ENCODE measurements around the gene IRAK2. TPM values are rescaled to one million over a fixed set of nuclear protein-coding genes. Genes with fewer than 3 reads are reported as not detected.
"Not testable (repeated sequence)": the region's sequence is repeated elsewhere in the genome, so short reads cannot be mapped to it uniquely, and the experiment has no call there.

Gene IRAK2
- total RNA-seq, 2 donors from 2014 or later = 1.1 to 2.8 TPM

GRCh38 chr3:10162185-10162584, 2.5 kb upstream of the IRAK2 start:
- no peaks in the 10 kb centered on the region for H3K27me3 ChIP-seq
- H3K4me1 ChIP-seq = peaks cover 0 to 4% of the 10 kb centered on the region in 2 donors
- TF ChIP-seq, protein P1, sequence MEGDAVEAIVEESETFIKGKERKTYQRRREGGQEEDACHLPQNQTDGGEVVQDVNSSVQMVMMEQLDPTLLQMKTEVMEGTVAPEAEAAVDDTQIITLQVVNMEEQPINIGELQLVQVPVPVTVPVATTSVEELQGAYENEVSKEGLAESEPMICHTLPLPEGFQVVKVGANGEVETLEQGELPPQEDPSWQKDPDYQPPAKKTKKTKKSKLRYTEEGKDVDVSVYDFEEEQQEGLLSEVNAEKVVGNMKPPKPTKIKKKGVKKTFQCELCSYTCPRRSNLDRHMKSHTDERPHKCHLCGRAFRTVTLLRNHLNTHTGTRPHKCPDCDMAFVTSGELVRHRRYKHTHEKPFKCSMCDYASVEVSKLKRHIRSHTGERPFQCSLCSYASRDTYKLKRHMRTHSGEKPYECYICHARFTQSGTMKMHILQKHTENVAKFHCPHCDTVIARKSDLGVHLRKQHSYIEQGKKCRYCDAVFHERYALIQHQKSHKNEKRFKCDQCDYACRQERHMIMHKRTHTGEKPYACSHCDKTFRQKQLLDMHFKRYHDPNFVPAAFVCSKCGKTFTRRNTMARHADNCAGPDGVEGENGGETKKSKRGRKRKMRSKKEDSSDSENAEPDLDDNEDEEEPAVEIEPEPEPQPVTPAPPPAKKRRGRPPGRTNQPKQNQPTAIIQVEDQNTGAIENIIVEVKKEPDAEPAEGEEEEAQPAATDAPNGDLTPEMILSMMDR (IDR thresholded peaks at IDR 0.05) = no peak
- H3K36me3 ChIP-seq = no peaks in the 10 kb centered on the region
- no peak overlapping the region for H3K27ac ChIP-seq
- H3K9me3 ChIP-seq = no peaks in the 10 kb centered on the region
- no peak for DNase-seq (ENCODE audit: low spot score)
- H3K4me3 ChIP-seq = no peak overlapping the region

- not testable (repeated sequence) for H3K27me3 ChIP-seq; H3K4me1 ChIP-seq; DNase-seq (ENCODE audit: low spot score); H3K9me3 ChIP-seq; H3K36me3 ChIP-seq; H3K27ac ChIP-seq
- H3K4me3 ChIP-seq = peak overlapping the region; percentile 70 to 79
Observed at GRCh38 chr3:10164201-10164545, 546 bp upstream of the IRAK2 start.

DNA sequence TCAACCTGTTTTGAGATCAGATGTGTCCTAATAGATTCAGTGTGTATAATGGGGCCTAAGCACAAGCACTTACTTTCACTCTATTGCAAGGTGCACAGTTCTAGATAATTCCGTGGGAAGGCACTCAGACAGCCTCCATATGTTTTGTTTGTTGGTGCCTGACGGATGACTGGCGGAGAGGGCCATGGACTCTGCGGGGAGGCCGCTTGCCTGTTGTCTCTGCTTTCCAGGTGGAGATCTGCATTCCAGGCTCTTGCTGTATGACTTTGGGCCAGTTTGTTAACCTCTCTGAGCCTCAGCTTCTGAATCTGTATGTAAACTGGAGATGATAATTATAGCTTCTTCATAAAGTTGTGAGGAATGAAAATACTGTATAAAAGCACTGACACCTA, 1.5 kb downstream of the IRAK2 start:
- Histone ChIP-seq H3K4me1 (peaks cover 0 to 4% of the 10 kb centered on the region in 2 donors), H3K36me3 (no peaks in the 10 kb centered on the region), H3K4me3 (no peak overlapping the region), H3K27ac (no peak overlapping the region), H3K27me3 (no peaks in the 10 kb centered on the region), H3K9me3 (peaks cover 0 to 7% of the 10 kb centered on the region in 2 donors)
- TF ChIP-seq, protein P1 (IDR thresholded peaks at IDR 0.05) = no peak
- DNase-seq (ENCODE audit: low spot score) = no peak

DNA sequence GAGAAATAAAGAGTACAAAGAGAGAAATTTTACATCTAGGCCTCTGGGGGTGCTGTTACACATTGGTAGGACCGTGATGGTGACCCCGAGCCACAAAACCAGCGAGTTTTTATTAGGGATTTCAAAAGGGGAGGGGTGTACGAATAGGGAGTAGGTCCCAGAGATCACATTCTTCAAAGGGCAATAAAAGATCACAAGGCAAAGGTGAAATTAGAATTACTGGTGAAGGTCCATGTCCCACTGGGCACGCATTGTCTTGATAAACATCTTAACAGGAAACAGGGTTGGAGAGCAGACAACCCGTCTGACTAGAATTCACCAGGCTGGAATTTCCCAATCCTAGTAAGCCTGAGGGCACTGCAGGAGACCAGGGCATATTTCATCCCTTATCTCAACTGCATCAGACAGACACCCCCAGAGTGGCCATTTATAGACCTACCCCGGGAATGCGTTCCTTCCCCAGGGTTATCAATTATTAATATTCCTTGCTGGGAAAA, 4.3 kb downstream of the IRAK2 start:
- no peaks in the 10 kb centered on the region for H3K27me3 ChIP-seq
- TF ChIP-seq, protein P1 (IDR thresholded peaks at IDR 0.05) = no peak
- H3K4me3 ChIP-seq = no peak overlapping the region
- peaks cover 0 to 10% of the 10 kb centered on the region in 2 donors for H3K4me1 ChIP-seq
- H3K27ac ChIP-seq = no peak overlapping the region
- peaks cover 0 to 7% of the 10 kb centered on the region in 2 donors for H3K9me3 ChIP-seq
- H3K36me3 ChIP-seq = no peaks in the 10 kb centered on the region
- no peak for DNase-seq (ENCODE audit: low spot score)

- Histone ChIP-seq H3K36me3 (no peaks in the 10 kb centered on the region), H3K9me3 (peaks cover 0 to 7% of the 10 kb centered on the region in 2 donors), H3K4me1 (peaks cover 0 to 5% of the 10 kb centered on the region in 2 donors), H3K27ac (no peak overlapping the region), H3K27me3 (no peaks in the 10 kb centered on the region), H3K4me3 (no peak overlapping the region)
- DNase-seq (ENCODE audit: low spot score) = no peak
- TF ChIP-seq, protein P1 (IDR thresholded peaks at IDR 0.05) = no peak
Observed at GRCh38 chr3:10170915-10171478, 6.3 kb downstream of the IRAK2 start.

- H3K4me1 ChIP-seq = peaks cover 0 to 5% of the 10 kb centered on the region in 2 donors
- no peak for DNase-seq (ENCODE audit: low spot score)
- no peaks in the 10 kb centered on the region for H3K27me3 ChIP-seq
- H3K36me3 ChIP-seq = no peaks in the 10 kb centered on the region
- H3K27ac ChIP-seq = peak overlapping the region; percentile 68 to 77
- TF ChIP-seq, protein P1 (IDR thresholded peaks at IDR 0.05) = no peak
- no peak overlapping the region for H3K4me3 ChIP-seq
- peaks cover 0 to 7% of the 10 kb centered on the region in 2 donors for H3K9me3 ChIP-seq
Observed at GRCh38 chr3:10173095-10173925, 8.6 kb downstream of the IRAK2 start.
